GM21526 (cell line): ENCODE measurements around the gene ZSWIM8.
"Not testable (repeated sequence)": the region's sequence is repeated elsewhere in the genome, so short reads cannot be mapped to it uniquely, and the experiment has no call there.

Source experiments
- ATAC-seq: cut with Tn5 transposase; IDR thresholded peaks from one replicate; pipeline ENCODE4 v1.9.1; 2021; ENCODE audit warnings: moderate library complexity; ENCODE audit not compliant: unreplicated experiment, low FRiP score

Gene ZSWIM8

GRCh38 chr10:73785211-73785720 lies at the start of gene ZSWIM8:
TSS of gene ZSWIM8 (plus strand) at chr10:73785606. CDS start at chr10:73785879, 273 bp downstream.
- ATAC-seq = peak; percentile 55

GRCh38 chr10:73740501-73741254 lies 44.7 kb upstream of the ZSWIM8 start:
- ATAC-seq = not testable (repeated sequence)

GRCh38 chr10:73742454-73742734 lies 43.0 kb upstream of the ZSWIM8 start:
- no peak for ATAC-seq

- no peak for ATAC-seq
These were observed 42.0 kb upstream of the ZSWIM8 start for GRCh38 chr10:73743327-73743904.

- peak; percentile 80 for ATAC-seq
These were observed 41.3 kb upstream of the ZSWIM8 start, which contains the start of gene SEC24C for GRCh38 chr10:73743905-73744663. TSS of gene SEC24C (plus strand) at chr10:73744372. CDS start at chr10:73746833, 2,461 bp downstream.

GRCh38 chr10:73744664-73744975 lies 40.8 kb upstream of the ZSWIM8 start:
- peak; percentile 11 for ATAC-seq

GRCh38 chr10:73746721-73747120 lies 38.7 kb upstream of the ZSWIM8 start:
- ATAC-seq = no peak

GRCh38 chr10:73750819-73751218 lies 34.6 kb upstream of the ZSWIM8 start:
- ATAC-seq = no peak

- no peak for ATAC-seq
These were observed 29.2 kb upstream of the ZSWIM8 start for GRCh38 chr10:73756183-73756582.

GRCh38 chr10:73758704-73759511 lies 26.5 kb upstream of the ZSWIM8 start:
- no peak for ATAC-seq

- peak; percentile 57 for ATAC-seq
These were observed 25.8 kb upstream of the ZSWIM8 start for GRCh38 chr10:73759512-73760115.

GRCh38 chr10:73761781-73762180 lies 23.6 kb upstream of the ZSWIM8 start:
- ATAC-seq = no peak

- ATAC-seq = no peak
These were observed 22.5 kb upstream of the ZSWIM8 start for GRCh38 chr10:73762915-73763314.

- ATAC-seq = no peak
These were observed 22.1 kb upstream of the ZSWIM8 start for GRCh38 chr10:73763343-73763742.

- ATAC-seq = no peak
These were observed 20.3 kb upstream of the ZSWIM8 start for GRCh38 chr10:73765066-73765465.

GRCh38 chr10:73768881-73769280 lies 16.5 kb upstream of the ZSWIM8 start:
- no peak for ATAC-seq

- no peak for ATAC-seq
These were observed 16.0 kb upstream of the ZSWIM8 start for GRCh38 chr10:73769396-73769795.

GRCh38 chr10:73771722-73772280 lies 13.6 kb upstream of the ZSWIM8 start:
- peak; percentile 36 for ATAC-seq

GRCh38 chr10:73772281-73773151 lies 12.9 kb upstream of the ZSWIM8 start:
- ATAC-seq = peak; percentile 48
